RWPE2 (cell line): Measurements from ENCODE around the gene RSRC1.

Experiments used
- ATAC-seq: fragments of 200-7000 bp; cut with Tn5 transposase; 3 replicates; pipeline ENCODE4 v1.9.1; 2021; ENCODE audit warnings: low read depth
- DNase-seq: peaks from one replicate; pipeline ENCODE4 v3.0.0-alpha.2; 2020; ENCODE audit warnings: low spot score
- H3K27ac ChIP-seq: fragments of 450-650 bp; 2 replicates; pipeline ENCODE4 v1.5.1; 2017; ENCODE audit warnings: mild to moderate bottlenecking; ENCODE audit not compliant: poor library complexity, severe bottlenecking
- H3K27me3 ChIP-seq: fragments of 250-450 bp; sonication (Bioruptor Pico); 2 replicates; pipeline ENCODE4 v1.5.1; 2021; ENCODE audit warnings: mild to moderate bottlenecking, moderate library complexity; ENCODE audit not compliant: insufficient read depth, poor library complexity, severe bottlenecking
- H3K36me3 ChIP-seq: fragments of 250-450 bp; sonication (Bioruptor Pico); 2 replicates; pipeline ENCODE4 v1.5.1; 2020; ENCODE audit warnings: low read depth, mild to moderate bottlenecking, moderate library complexity
- H3K4me1 ChIP-seq: fragments of 250-450 bp; sonication (Bioruptor Pico); 2 replicates; pipeline ENCODE4 v1.5.1; 2021; ENCODE audit warnings: mild to moderate bottlenecking, moderate library complexity; ENCODE audit not compliant: insufficient read depth, poor library complexity, severe bottlenecking
- H3K4me3 ChIP-seq: fragments of 250-450 bp; sonication (Bioruptor Pico); 2 replicates; pipeline ENCODE4 v1.5.1; 2021; ENCODE audit warnings: mild to moderate bottlenecking, moderate library complexity; ENCODE audit not compliant: severe bottlenecking
- H3K9me3 ChIP-seq: fragments of 250-450 bp; sonication (Bioruptor Pico); 2 replicates; pipeline ENCODE4 v1.5.1; 2021; ENCODE audit warnings: mild to moderate bottlenecking, moderate library complexity; ENCODE audit not compliant: severe bottlenecking
- CTCF ChIP-seq: fragments of 450-650 bp; IDR thresholded peaks from one replicate; pipeline ENCODE4 v1.5.1; 2017; ENCODE audit warnings: mild to moderate bottlenecking, moderate library complexity; ENCODE audit not compliant: poor library complexity, severe bottlenecking

The RSRC1 gene

GRCh38 chr3:158105710-158106253 is 4.1 kb upstream of the RSRC1 start:
- ATAC-seq (no peak), DNase-seq (no peak)
- peaks cover 3% of the 10 kb centered on the region for H3K4me1 ChIP-seq
- no peaks in the 10 kb centered on the region for H3K9me3 ChIP-seq
- no peaks in the 10 kb centered on the region for H3K36me3 ChIP-seq
- peaks cover 84% of the 10 kb centered on the region for H3K27me3 ChIP-seq
- peak overlapping the region; percentile 35 for H3K4me3 ChIP-seq
- H3K27ac ChIP-seq: no peak overlapping the region
- no peak for TF ChIP-seq CTCF

GRCh38 chr3:158106766-158107471 is 3.0 kb upstream of the RSRC1 start:
- DNase-seq (no peak), ATAC-seq (peak; percentile 28; the same call in 1 of the 3 replicates)
- Histone ChIP-seq H3K4me1 (peaks cover 3% of the 10 kb centered on the region), H3K36me3 (no peaks in the 10 kb centered on the region), H3K27ac (no peak overlapping the region), H3K27me3 (peaks cover 73% of the 10 kb centered on the region), H3K9me3 (no peaks in the 10 kb centered on the region), H3K4me3 (no peak overlapping the region)
- no peak for TF ChIP-seq CTCF

GRCh38 chr3:158107605-158108444 is 2.1 kb upstream of the RSRC1 start:
- no peak for DNase-seq
- ATAC-seq: no peak
- Histone ChIP-seq H3K4me3 (no peak overlapping the region), H3K27ac (no peak overlapping the region), H3K9me3 (no peaks in the 10 kb centered on the region), H3K27me3 (peaks cover 64% of the 10 kb centered on the region), H3K4me1 (peaks cover 3% of the 10 kb centered on the region), H3K36me3 (no peaks in the 10 kb centered on the region)
- TF ChIP-seq CTCF: no peak

- Histone ChIP-seq H3K27me3 (peaks cover 57% of the 10 kb centered on the region), H3K4me1 (peaks cover 3% of the 10 kb centered on the region), H3K27ac (no peak overlapping the region), H3K4me3 (no peak overlapping the region), H3K9me3 (no peaks in the 10 kb centered on the region), H3K36me3 (no peaks in the 10 kb centered on the region)
- ATAC-seq: no peak
- TF ChIP-seq CTCF: no peak
- no peak for DNase-seq
Observed at GRCh38 chr3:158108445-158108985, 1.4 kb upstream of the RSRC1 start.
